Mononuclear cell (primary cell): Measurements from ENCODE around the gene CACNA1D. TPM values are rescaled to one million over a fixed set of nuclear protein-coding genes. Genes with fewer than 3 reads are reported as not detected.
"Not testable (repeated sequence)": the region's sequence is repeated elsewhere in the genome, so short reads cannot be mapped to it uniquely, and the experiment has no call there.

ENCODE experiments used
- H3K27me3 ChIP-seq: 2 replicates; pipeline ENCODE4 v1.6.0; 2011; ENCODE audit warnings: low read length, control low read depth; ENCODE audit not compliant: insufficient read depth
- H3K4me1 ChIP-seq: 2 replicates; pipeline ENCODE4 v1.5.1; 2011; ENCODE audit warnings: mild to moderate bottlenecking, low read length, control low read depth; ENCODE audit not compliant: insufficient read depth
- H3K4me3 ChIP-seq: 2 replicates; pipeline ENCODE4 v1.5.1; 2011; ENCODE audit warnings: mild to moderate bottlenecking, low read length, moderate library complexity
- H3K9me3 ChIP-seq: 2 replicates; pipeline ENCODE4 v1.5.1; 2011; ENCODE audit warnings: low read depth, mild to moderate bottlenecking, control low read depth, low read length
- total RNA-seq: library from RNA; depleted of rRNA; stranded (reverse); fragments of >200 nt; gene quantifications from one replicate; pipeline ENCODE4 v1.2.3, GENCODE V29; 2012

Gene CACNA1D
- total RNA-seq, 1 donor: 0.84 TPM

GRCh38 chr3:53618524-53618906 lies 124.1 kb downstream of the CACNA1D start:
- Histone ChIP-seq H3K9me3 (no peaks in the 10 kb centered on the region), H3K4me1 (peaks cover 11% of the 10 kb centered on the region), H3K27me3 (no peaks in the 10 kb centered on the region), H3K4me3 (no peak overlapping the region)

GRCh38 chr3:53618936-53619335 lies 124.5 kb downstream of the CACNA1D start:
- Histone ChIP-seq H3K4me3 (no peak overlapping the region), H3K27me3 (no peaks in the 10 kb centered on the region), H3K9me3 (no peaks in the 10 kb centered on the region), H3K4me1 (peaks cover 7% of the 10 kb centered on the region)

- Histone ChIP-seq H3K4me3 (no peak overlapping the region), H3K9me3 (no peaks in the 10 kb centered on the region), H3K4me1 (no peaks in the 10 kb centered on the region), H3K27me3 (no peaks in the 10 kb centered on the region)
Measured at GRCh38 chr3:53624061-53624857, 129.8 kb downstream of the CACNA1D start.

- Histone ChIP-seq H3K27me3 (no peaks in the 10 kb centered on the region), H3K4me1 (no peaks in the 10 kb centered on the region), H3K4me3 (no peak overlapping the region), H3K9me3 (no peaks in the 10 kb centered on the region)
Measured at GRCh38 chr3:53626876-53627275, 132.5 kb downstream of the CACNA1D start.

DNA sequence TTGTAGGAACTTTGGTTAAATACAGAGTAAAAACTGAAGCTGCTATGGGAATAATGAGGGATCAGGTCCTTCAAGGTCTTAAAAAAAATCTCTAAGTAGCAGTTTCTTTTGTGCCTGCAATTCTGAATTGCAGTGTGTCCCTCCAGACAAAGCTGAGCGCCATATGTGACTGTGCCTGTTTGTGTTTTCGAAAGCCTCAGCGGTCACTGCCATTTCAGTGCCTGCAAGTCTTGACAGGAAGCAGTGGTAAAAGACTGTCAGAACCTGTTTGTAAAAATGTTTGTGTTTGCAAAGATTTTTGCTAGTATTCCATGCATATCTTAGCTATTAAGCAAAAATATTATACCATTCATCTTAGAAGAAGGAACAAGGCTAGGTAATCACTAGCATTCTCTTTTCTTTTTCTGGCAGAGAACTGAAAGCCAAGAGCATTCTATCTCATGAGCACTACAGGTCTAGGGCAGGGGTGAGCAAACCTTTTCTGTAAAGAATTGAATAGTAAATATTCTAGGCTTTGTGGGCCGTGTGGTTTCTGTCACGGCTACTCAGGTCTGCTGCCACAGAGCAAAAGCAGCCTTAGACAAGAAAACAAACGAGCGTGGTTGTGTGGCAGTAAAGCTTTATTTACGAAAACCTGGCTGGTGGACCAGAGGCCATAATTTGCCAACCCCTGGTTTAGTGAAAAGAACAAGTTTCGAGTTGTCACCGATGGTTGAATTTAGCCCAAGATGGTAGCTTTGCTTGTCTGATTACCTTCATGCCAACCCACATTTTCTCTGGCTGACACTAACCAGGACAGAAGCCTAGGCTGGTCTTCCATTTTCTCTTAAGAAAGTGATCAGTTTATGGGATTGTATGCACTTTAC lies 134.4 kb downstream of the CACNA1D start:
- Histone ChIP-seq H3K27me3 (no peaks in the 10 kb centered on the region), H3K4me1 (no peaks in the 10 kb centered on the region), H3K9me3 (no peaks in the 10 kb centered on the region), H3K4me3 (no peak overlapping the region)

DNA sequence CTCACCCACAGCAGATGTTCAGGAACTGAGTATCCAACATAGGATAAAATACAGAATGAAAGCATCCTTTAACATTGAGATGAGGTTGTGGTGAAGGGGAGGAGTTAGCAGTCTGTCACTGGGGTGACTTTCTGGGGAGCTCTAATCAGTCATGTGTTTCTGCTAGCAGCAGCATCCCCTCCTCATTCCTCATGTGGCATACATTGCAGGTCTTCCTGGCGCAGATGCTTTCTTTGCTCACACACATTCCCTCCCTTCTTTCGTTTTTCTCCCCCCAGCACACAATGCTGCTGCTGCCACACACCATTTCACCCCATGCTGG lies 135.0 kb downstream of the CACNA1D start:
- Histone ChIP-seq H3K27me3 (no peaks in the 10 kb centered on the region), H3K4me3 (no peak overlapping the region), H3K9me3 (no peaks in the 10 kb centered on the region), H3K4me1 (no peaks in the 10 kb centered on the region)

DNA sequence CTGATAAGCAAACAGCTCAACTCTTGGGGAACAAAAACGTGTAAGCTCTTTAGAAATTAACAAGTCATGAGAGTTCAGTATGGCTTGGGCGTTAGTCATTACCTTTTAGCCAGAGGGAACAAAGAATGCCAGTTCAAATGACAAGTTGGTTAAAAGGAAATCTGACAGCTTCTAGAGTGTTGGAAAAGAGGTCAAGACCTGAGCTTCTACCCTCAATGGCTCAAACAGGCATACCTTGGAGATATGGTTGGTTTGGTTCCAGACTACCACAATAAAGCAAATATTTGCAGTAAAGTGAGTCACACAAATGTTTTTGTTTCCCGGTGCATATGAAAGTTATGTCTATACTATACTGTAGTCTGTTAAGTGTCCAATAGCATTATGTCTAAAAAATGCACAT lies 136.1 kb downstream of the CACNA1D start:
- Histone ChIP-seq H3K27me3 (no peaks in the 10 kb centered on the region), H3K4me1 (no peaks in the 10 kb centered on the region), H3K4me3 (no peak overlapping the region), H3K9me3 (no peaks in the 10 kb centered on the region)

DNA sequence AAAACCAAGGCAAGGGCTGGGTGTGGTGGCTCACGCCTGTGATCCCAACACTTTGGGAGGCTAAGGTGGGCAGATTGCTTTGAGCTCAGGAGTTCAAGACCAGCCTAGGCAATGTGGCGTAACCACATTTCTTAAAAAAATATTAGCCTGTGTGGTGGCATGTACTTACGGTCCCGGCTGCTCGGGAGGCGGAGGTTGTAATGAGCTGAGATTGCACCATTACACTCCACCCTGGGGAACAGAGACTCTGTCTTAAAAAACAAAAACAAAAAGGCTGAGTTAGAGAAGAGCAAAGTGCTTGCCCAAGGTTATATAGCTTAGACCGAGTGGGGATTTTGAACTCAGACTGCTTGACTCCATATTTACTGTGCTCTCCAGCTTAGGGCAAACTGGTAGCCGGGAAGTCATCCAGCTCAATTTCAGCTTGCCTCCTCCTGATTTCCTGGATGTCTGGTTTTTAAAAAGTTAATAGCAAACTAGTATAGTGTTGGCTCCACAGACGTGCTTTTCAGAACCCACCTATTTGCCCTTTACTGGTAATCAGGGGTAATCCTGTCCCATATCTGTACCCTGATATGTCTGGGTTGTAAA lies 138.9 kb downstream of the CACNA1D start:
- Histone ChIP-seq H3K4me3 (no peak overlapping the region), H3K9me3 (no peaks in the 10 kb centered on the region), H3K27me3 (no peaks in the 10 kb centered on the region), H3K4me1 (no peaks in the 10 kb centered on the region)

DNA sequence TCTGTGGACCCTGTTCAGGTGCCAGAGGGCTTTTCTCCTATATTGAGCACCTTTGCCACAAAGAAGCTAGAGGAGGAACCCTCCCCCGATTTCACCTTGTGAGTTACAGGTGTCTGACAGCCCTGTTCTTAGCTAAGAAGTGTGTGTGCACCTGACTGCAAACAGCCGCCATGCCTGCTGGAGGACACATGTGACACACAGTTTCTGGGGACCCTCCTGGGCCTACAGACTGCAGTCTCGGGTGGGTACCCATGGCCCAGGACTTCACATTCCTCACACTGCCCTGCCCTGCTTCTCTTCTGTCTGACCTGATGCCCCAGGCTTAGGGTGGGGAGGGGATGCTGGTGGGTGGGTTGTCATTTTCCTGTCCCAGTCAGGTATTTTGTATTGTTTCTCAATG lies 140.6 kb downstream of the CACNA1D start:
- H3K4me3 ChIP-seq: no peak overlapping the region
- H3K9me3 ChIP-seq: no peaks in the 10 kb centered on the region
- no peaks in the 10 kb centered on the region for H3K27me3 ChIP-seq
- H3K4me1 ChIP-seq: no peaks in the 10 kb centered on the region

GRCh38 chr3:53638806-53639205 lies 144.4 kb downstream of the CACNA1D start:
- H3K9me3 ChIP-seq, H3K4me3 ChIP-seq, H3K4me1 ChIP-seq, H3K27me3 ChIP-seq: not testable (repeated sequence)

DNA sequence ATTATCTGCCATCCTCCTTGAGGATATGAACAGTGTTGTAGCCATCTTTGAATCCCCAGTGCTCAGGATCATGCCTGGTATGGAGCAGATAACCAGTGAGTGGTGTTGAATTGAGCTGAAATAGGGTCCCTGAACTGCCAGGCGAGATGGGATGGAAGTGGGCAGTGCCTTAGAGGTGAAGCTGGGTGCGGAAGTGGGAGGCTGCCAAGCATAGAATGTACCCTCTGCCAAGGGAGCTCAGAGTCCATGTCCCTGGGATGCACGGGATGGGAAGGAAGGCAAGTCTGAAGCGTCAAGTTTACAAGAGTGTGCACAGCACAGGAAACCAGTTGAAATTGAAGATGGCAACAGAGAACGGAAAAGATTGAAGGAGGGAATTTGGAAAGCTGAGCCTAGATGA lies 147.0 kb downstream of the CACNA1D start:
- H3K4me3 ChIP-seq: no peak overlapping the region
- no peaks in the 10 kb centered on the region for H3K4me1 ChIP-seq
- H3K9me3 ChIP-seq: no peaks in the 10 kb centered on the region
- H3K27me3 ChIP-seq: no peaks in the 10 kb centered on the region

DNA sequence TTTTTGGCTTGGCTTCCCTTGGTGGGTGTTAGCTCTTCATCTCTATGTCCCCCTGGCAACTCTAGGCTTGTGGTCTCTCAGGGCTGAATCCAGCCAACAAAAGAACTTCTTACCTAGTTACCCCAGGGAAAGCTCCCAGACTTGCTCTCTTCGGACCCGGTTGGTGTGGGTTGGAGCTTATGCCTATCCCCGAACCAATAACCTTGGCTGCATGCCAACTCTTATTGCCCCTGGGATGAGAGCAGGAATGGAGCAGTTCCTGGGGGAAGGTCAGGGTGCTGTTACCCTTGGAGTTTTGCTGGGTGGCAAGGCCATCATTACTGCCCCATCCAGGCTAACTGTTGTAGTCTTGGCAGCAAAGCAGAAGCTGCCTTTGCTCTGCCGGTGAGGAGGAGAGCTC lies 147.8 kb downstream of the CACNA1D start:
- Histone ChIP-seq H3K27me3 (no peaks in the 10 kb centered on the region), H3K4me1 (no peaks in the 10 kb centered on the region), H3K9me3 (no peaks in the 10 kb centered on the region), H3K4me3 (no peak overlapping the region)

DNA sequence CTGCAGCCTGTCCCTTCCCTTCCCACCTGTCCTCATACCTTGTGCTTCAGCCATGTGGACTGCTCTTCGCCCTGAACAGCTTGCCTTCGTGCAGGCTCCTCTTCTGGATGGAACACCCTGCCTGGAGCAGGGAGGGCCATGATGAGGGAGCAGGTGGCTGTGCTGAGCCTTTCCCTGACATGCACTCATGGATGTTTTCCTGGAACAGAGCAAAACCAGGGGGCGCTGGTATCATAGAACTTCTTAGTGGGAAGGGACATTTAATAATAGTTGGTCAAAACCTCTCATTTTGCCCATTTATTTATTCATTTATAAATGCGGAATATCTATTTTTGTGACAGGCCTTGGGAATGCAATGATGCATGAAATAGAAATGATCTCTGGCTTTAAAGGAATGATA lies 149.3 kb downstream of the CACNA1D start:
- Histone ChIP-seq H3K4me1 (no peaks in the 10 kb centered on the region), H3K27me3 (no peaks in the 10 kb centered on the region), H3K9me3 (no peaks in the 10 kb centered on the region)

DNA sequence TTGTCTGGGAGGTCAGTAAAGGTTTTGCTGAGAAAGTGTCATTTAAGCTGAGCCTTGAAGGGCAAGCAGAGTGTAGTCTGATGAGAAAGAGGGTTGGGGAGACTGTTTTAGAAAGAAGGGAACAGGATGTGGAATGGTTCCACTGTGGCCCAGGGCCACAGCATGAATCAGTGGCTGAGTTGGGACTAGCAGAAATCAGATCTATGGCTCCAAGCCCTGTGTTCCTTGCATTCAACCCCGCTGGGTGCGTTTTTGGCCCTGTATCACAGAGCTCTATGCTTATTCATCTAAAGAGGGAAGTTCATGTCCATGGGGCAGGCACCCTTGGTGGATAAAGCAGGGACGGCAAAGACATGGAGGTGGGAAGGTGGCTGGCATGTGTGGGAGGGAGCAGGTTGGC lies 151.3 kb downstream of the CACNA1D start:
- no peaks in the 10 kb centered on the region for H3K27me3 ChIP-seq
- H3K9me3 ChIP-seq: no peaks in the 10 kb centered on the region
- H3K4me1 ChIP-seq: no peaks in the 10 kb centered on the region
- H3K4me3 ChIP-seq: no peak overlapping the region

More for the DNA sequence above, 149.3 kb downstream of the CACNA1D start:
- H3K4me3 ChIP-seq: no peak overlapping the region

DNA sequence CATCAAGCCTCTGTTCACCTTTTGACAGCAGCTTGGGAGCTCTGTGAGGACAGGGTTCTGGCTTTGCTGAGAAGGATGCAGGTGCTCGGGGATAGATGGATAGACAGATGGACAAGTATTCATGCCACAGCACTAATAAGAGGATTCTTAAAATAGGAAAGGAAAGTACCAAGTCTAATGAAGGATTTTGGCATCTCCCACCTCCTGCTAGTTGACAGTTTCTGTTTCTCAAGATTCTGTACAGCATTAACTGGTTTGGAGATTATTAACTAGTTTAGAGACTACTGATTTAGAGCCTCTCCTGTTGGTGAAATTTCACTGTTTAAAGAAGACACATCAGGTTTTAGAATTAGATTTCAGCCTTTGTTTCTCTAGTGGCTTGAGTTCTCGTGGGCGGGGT lies 152.3 kb downstream of the CACNA1D start:
- Histone ChIP-seq H3K4me1 (no peaks in the 10 kb centered on the region), H3K9me3 (no peaks in the 10 kb centered on the region), H3K4me3 (no peak overlapping the region)

More for the DNA sequence above, 152.3 kb downstream of the CACNA1D start:
- no peaks in the 10 kb centered on the region for H3K27me3 ChIP-seq
